SKM-1 treated with dmso at 0.1 percent for 144 hours (cell line): ENCODE results near the gene CCDC40.
A peak's percentile ranks its signal among the peaks of the same experiment; 100 is the strongest.

Experiments
- DNase-seq: peaks from one replicate; lab custom pipeline; 2025; ENCODE audit not compliant: unreplicated experiment; lab: John Stamatoyannopoulos, UW

The CCDC40 gene

GRCh38 chr17:80018917-80019651 lies 17.4 kb upstream of the CCDC40 start:
- no peak for DNase-seq

GRCh38 chr17:80021600-80021999 lies 14.8 kb upstream of the CCDC40 start:
- DNase-seq: no peak

GRCh38 chr17:80023481-80024205 lies 12.8 kb upstream of the CCDC40 start:
- DNase-seq: no peak

GRCh38 chr17:80024206-80024972 lies 12.1 kb upstream of the CCDC40 start:
- no peak for DNase-seq

GRCh38 chr17:80025140-80025539 lies 11.3 kb upstream of the CCDC40 start:
- DNase-seq: no peak

- DNase-seq: no peak
These were observed 10.6 kb upstream of the CCDC40 start for GRCh38 chr17:80025796-80026195.

GRCh38 chr17:80026359-80027042 lies 9.9 kb upstream of the CCDC40 start:
- DNase-seq: no peak

- DNase-seq: no peak
These were observed 9.4 kb upstream of the CCDC40 start for GRCh38 chr17:80027043-80027435.

- DNase-seq: no peak
These were observed 8.4 kb upstream of the CCDC40 start for GRCh38 chr17:80028030-80028429.

GRCh38 chr17:80029258-80029974 lies 7.0 kb upstream of the CCDC40 start:
- no peak for DNase-seq

- no peak for DNase-seq
These were observed 5.6 kb upstream of the CCDC40 start for GRCh38 chr17:80030730-80031410.

GRCh38 chr17:80031691-80032430 lies 4.6 kb upstream of the CCDC40 start:
- DNase-seq: no peak

- no peak for DNase-seq
These were observed 3.7 kb upstream of the CCDC40 start for GRCh38 chr17:80032614-80033171.

GRCh38 chr17:80033840-80034239 lies 2.6 kb upstream of the CCDC40 start:
- DNase-seq: no peak

GRCh38 chr17:80034791-80035686 lies 1.4 kb upstream of the CCDC40 start:
- peak; percentile 20 for DNase-seq

GRCh38 chr17:80035687-80035936 lies 830 bp upstream of the CCDC40 start, which contains the start of gene TBC1D16:
TBC1D16 (minus strand) TSS chr17:80035872; CDS start chr17:80013547, 22,325 bp downstream.
- no peak for DNase-seq

- no peak for DNase-seq
These were observed 454 bp downstream of the CCDC40 start for GRCh38 chr17:80036715-80037477.
